ENCODE results near the gene EXOC3L2.
"Not testable (repeated sequence)": the region's sequence is repeated elsewhere in the genome, so short reads cannot be mapped to it uniquely, and the experiment has no call there.

The EXOC3L2 gene

GRCh38 chr19:45245334-45245787 lies at the start of gene EXOC3L2:
Gene EXOC3L2 (minus strand): TSS chr19:45245407. CDS start chr19:45239045, 6,362 bp downstream.
- DNase-seq = no peak

GRCh38 chr19:45294291-45295029 lies 49.3 kb upstream of the EXOC3L2 start:
- no peak for DNase-seq

- no peak for DNase-seq
These were observed 48.5 kb upstream of the EXOC3L2 start for GRCh38 chr19:45293682-45294081.

- DNase-seq = no peak
These were observed 46.6 kb upstream of the EXOC3L2 start for GRCh38 chr19:45291834-45292233.

- DNase-seq = no peak
These were observed 45.2 kb upstream of the EXOC3L2 start for GRCh38 chr19:45290381-45290931.

GRCh38 chr19:45283443-45284033 lies 38.3 kb upstream of the EXOC3L2 start:
- no peak for DNase-seq

GRCh38 chr19:45280471-45280961 lies 35.3 kb upstream of the EXOC3L2 start:
- no peak for DNase-seq

GRCh38 chr19:45279587-45280192 lies 34.5 kb upstream of the EXOC3L2 start:
- DNase-seq = no peak

- no peak for DNase-seq
These were observed 32.9 kb upstream of the EXOC3L2 start for GRCh38 chr19:45278087-45278486.

GRCh38 chr19:45276284-45276687 lies 31.1 kb upstream of the EXOC3L2 start:
- peak; percentile 88 for DNase-seq

- DNase-seq = peak; percentile 37
These were observed 30.3 kb upstream of the EXOC3L2 start for GRCh38 chr19:45275370-45275971.

GRCh38 chr19:45273521-45273855 lies 28.3 kb upstream of the EXOC3L2 start:
- no peak for DNase-seq

GRCh38 chr19:45271735-45272108 lies 26.5 kb upstream of the EXOC3L2 start:
- DNase-seq = no peak

GRCh38 chr19:45271098-45271734 lies 26.0 kb upstream of the EXOC3L2 start:
- no peak for DNase-seq

GRCh38 chr19:45269939-45270338 lies 24.7 kb upstream of the EXOC3L2 start:
- DNase-seq = not testable (repeated sequence)

- no peak for DNase-seq
These were observed 22.1 kb upstream of the EXOC3L2 start for GRCh38 chr19:45267296-45267695.

GRCh38 chr19:45265375-45265774 lies 20.2 kb upstream of the EXOC3L2 start:
- no peak for DNase-seq

GRCh38 chr19:45264781-45265317 lies 19.6 kb upstream of the EXOC3L2 start:
- no peak for DNase-seq

- DNase-seq = no peak
These were observed 17.8 kb upstream of the EXOC3L2 start for GRCh38 chr19:45263013-45263412.

GRCh38 chr19:45262570-45262969 lies 17.4 kb upstream of the EXOC3L2 start:
- no peak for DNase-seq

- DNase-seq = no peak
These were observed 13.7 kb upstream of the EXOC3L2 start for GRCh38 chr19:45258862-45259261.

- no peak for DNase-seq
These were observed 11.6 kb upstream of the EXOC3L2 start for GRCh38 chr19:45256836-45257235.

Measured in NCI-H187 treated with DMSO at 0.1 percent for 48 hours (cell line).